ENCODE results near the gene CUX1.

CUX1 gene

GRCh38 chr7:102291056-102291915 is 473.9 kb downstream of the CUX1 start:
- Histone ChIP-seq H3K4me2 (peak overlapping the region; percentile 67), H3K4me3 (IDR thresholded peaks at IDR 0.05; ENCODE audit: insufficient read depth, low read depth, low read length) (no peak overlapping the region), H3K79me2 (ENCODE audit: insufficient read depth, low read depth) (peaks cover 88% of the 10 kb centered on the region)

GRCh38 chr7:102291916-102292267 is 474.5 kb downstream of the CUX1 start:
- no peak overlapping the region for H3K4me3 ChIP-seq (IDR thresholded peaks at IDR 0.05; ENCODE audit: insufficient read depth, low read depth, low read length)
- H2AFZ ChIP-seq (ENCODE audit: low read depth) = no peak overlapping the region
- H3K36me3 ChIP-seq (ENCODE audit: insufficient read depth) = no peaks in the 10 kb centered on the region
- H3K27ac ChIP-seq = peak overlapping the region; percentile 58
- H3K4me1 ChIP-seq (ENCODE audit: low read depth, poor library complexity, severe bottlenecking) = peaks cover 84% of the 10 kb centered on the region
- peaks cover 93% of the 10 kb centered on the region for H3K79me2 ChIP-seq (ENCODE audit: insufficient read depth, low read depth)
- no peak for TF ChIP-seq CTCF (conservative IDR thresholded peaks at IDR 0.05; ENCODE audit: low read depth, low read length)
- H4K20me1 ChIP-seq (ENCODE audit: insufficient read depth) = no peaks in the 10 kb centered on the region
- no peak overlapping the region; the same call in 1 of the 2 replicates for H3K9ac ChIP-seq
- peak overlapping the region; percentile 67 for H3K4me2 ChIP-seq
- no peaks in the 10 kb centered on the region for H3K27me3 ChIP-seq (ENCODE audit: insufficient read depth, low read depth)

More at GRCh38 chr7:102291056-102291915, 473.9 kb downstream of the CUX1 start:
- no peak for TF ChIP-seq CTCF (conservative IDR thresholded peaks at IDR 0.05; ENCODE audit: low read depth, low read length)
- Histone ChIP-seq H3K9ac (no peak overlapping the region; the same call in 1 of the 2 replicates), H4K20me1 (ENCODE audit: insufficient read depth) (no peaks in the 10 kb centered on the region), H3K36me3 (ENCODE audit: insufficient read depth) (no peaks in the 10 kb centered on the region), H2AFZ (ENCODE audit: low read depth) (no peak overlapping the region), H3K27ac (peak overlapping the region; percentile 58), H3K27me3 (ENCODE audit: insufficient read depth, low read depth) (no peaks in the 10 kb centered on the region), H3K4me1 (ENCODE audit: low read depth, poor library complexity, severe bottlenecking) (peaks cover 81% of the 10 kb centered on the region)

- Histone ChIP-seq H3K4me2 (peak overlapping the region; percentile 67; the same call in 1 of the 2 replicates), H3K36me3 (ENCODE audit: insufficient read depth) (no peaks in the 10 kb centered on the region), H3K27me3 (ENCODE audit: insufficient read depth, low read depth) (no peaks in the 10 kb centered on the region), H3K4me1 (ENCODE audit: low read depth, poor library complexity, severe bottlenecking) (peaks cover 91% of the 10 kb centered on the region), H4K20me1 (ENCODE audit: insufficient read depth) (no peaks in the 10 kb centered on the region), H3K9ac (no peak overlapping the region), H2AFZ (ENCODE audit: low read depth) (no peak overlapping the region), H3K27ac (peak overlapping the region; percentile 25; the same call in 1 of the 2 replicates), H3K79me2 (ENCODE audit: insufficient read depth, low read depth) (peaks cover 92% of the 10 kb centered on the region), H3K4me3 (IDR thresholded peaks at IDR 0.05; ENCODE audit: insufficient read depth, low read depth, low read length) (no peak overlapping the region)
- TF ChIP-seq CTCF (conservative IDR thresholded peaks at IDR 0.05; ENCODE audit: low read depth, low read length) = no peak
These were observed 475.7 kb downstream of the CUX1 start for GRCh38 chr7:102292813-102293798.

GRCh38 chr7:102294589-102294988 is 477.2 kb downstream of the CUX1 start:
- no peak overlapping the region for H2AFZ ChIP-seq (ENCODE audit: low read depth)
- peak overlapping the region; percentile 14; the same call in 1 of the 2 replicates for H3K4me2 ChIP-seq
- H3K79me2 ChIP-seq (ENCODE audit: insufficient read depth, low read depth) = peaks cover 92% of the 10 kb centered on the region
- H3K4me1 ChIP-seq (ENCODE audit: low read depth, poor library complexity, severe bottlenecking) = peaks cover 84% of the 10 kb centered on the region
- H3K27me3 ChIP-seq (ENCODE audit: insufficient read depth, low read depth) = no peaks in the 10 kb centered on the region
- H3K9ac ChIP-seq = no peak overlapping the region
- TF ChIP-seq CTCF (conservative IDR thresholded peaks at IDR 0.05; ENCODE audit: low read depth, low read length) = no peak
- no peak overlapping the region for H3K4me3 ChIP-seq (IDR thresholded peaks at IDR 0.05; ENCODE audit: insufficient read depth, low read depth, low read length)
- no peaks in the 10 kb centered on the region for H3K36me3 ChIP-seq (ENCODE audit: insufficient read depth)
- no peaks in the 10 kb centered on the region for H4K20me1 ChIP-seq (ENCODE audit: insufficient read depth)
- peak overlapping the region; percentile 13; the same call in 1 of the 2 replicates for H3K27ac ChIP-seq

Measured in KMS-11 (cell line).